Left cardiac atrium (tissue), 4 donors: ENCODE data around the gene MAST3. TPM values are rescaled to one million over a fixed set of nuclear protein-coding genes. Genes with fewer than 3 reads are reported as not detected.

Experiments used
- ATAC-seq, 2 donors: fragments of 200-7000 bp; cut with Tn5 transposase; one replicate each; pipeline ENCODE4 v1.9.1; 2020; ENCODE audit warnings: mild to moderate bottlenecking in 2 of 2, moderate library complexity in 2 of 2
- DNase-seq: peaks from one replicate; pipeline ENCODE4 v3.0.0-alpha.2; 2020
- intact Hi-C, 2 donors: fragments of 100-400 bp; cut with DNase I; formaldehyde crosslinking; loops; one replicate each; pipeline versions ENCODE4 v1.14.1 to v1.15.1; 2022 to 2023
- total RNA-seq, 2 donors: library from RNA; stranded (reverse); fragmentation: NEBNext Ultra II Directional; extraction: Animal tissue kit (Norgen Biotek cat#: 25700); gene quantifications; one replicate each; pipeline ENCODE4 v1.2.1, GENCODE V29; 2021
- donor health status: DM: no; HTN: yes; CAD: no.
- donor health status: DM: no; HTN: yes; CAD: no; lungs with severe emphysema.
- donor health status: DM: yes; HTN: yes; CAD: no.
- donor health status: Dilated cardiomyopathy.

MAST3 gene
- total RNA-seq, 2 donors from 2014 or later, result 5.5 to 7.9 TPM

- intact Hi-C loops, result no loop called here
- no peak for DNase-seq
- no peak for ATAC-seq
These were observed 26.2 kb downstream of the MAST3 start for GRCh38 chr19:18123819-18124218.

GRCh38 chr19:18126097-18126496 is 28.5 kb downstream of the MAST3 start:
- DNase-seq, result no peak
- intact Hi-C loops, result no loop called here
- ATAC-seq, result no peak

DNA sequence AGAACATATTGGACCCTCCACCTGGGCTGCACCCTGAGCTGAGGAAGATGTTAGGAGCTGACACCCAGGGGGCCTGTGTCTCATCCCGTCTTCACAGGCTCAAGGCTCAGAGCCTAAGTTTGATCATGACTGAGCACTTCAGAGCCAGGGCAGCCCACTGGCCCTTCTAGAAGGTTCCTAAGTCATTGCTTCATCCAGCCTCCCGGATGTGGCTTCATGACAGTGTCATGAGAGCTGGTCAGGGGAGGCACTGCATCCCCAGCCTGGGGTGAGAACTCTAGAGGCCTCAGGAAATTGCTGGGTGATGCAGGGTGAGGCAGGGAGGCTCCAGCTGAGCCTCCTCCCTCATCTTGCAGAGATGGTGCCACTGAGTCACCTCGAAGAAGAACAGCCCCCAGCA is 30.5 kb downstream of the MAST3 start:
- ATAC-seq (no peak), DNase-seq (no peak)
- intact Hi-C loops, result no loop called here

DNA sequence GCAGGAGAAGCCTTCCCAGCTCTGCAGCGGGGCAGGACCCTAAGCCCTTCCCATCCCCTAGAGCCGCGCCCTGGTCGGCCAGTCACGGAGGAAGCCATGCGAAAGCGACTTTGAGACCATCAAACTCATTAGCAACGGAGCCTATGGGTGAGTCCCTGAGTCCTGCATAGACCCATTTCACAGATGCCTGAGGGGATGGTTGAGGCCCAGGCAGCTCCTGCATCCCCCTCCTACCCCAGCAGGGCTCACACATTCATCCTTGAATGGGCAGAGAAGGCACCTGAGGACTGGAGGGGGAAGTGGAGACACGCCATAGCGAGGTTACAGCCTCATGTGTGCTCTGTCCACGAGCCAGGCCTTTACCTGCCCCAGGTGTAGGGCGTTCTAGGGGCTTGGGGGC is 31.2 kb downstream of the MAST3 start:
- DNase-seq, result no peak
- no peak for ATAC-seq
- intact Hi-C loops, result no loop called here

DNA sequence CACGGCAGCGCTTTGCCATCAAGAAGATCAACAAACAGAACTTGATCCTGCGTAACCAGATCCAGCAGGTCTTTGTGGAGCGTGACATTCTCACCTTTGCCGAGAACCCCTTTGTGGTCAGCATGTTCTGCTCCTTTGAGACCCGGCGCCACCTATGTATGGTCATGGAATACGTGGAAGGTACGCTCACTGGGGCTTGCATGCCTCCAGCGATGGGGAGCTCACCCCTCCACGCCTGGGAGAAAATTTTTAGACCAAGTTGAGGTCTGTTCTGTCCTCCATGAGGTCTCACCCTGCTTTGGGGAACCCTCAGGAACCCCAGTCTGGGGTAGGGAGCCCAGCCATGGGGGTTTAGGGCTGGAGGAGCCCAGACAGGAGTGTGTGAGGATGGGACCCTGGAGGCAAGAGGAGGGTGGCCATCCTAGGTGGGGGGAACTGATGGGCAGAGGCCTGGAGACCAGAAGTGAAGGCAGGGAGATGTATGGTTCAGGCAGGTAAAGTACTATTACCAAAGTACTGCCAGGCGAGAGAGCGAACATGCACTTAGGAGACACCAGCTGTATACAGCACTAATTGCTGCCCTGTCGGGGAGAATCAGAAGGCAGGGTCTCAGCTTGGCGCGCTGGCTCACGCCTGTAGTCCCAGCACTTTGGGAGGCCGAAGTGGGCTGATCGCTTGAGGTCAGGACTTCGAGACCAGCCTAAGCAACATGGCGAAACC is 33.1 kb downstream of the MAST3 start:
- DNase-seq, result no peak
- ATAC-seq, result no peak
- intact Hi-C loops, result no loop called here

GRCh38 chr19:18131841-18132596 is 34.4 kb downstream of the MAST3 start:
- DNase-seq (no peak), ATAC-seq (no peak)
- intact Hi-C loops, result no loop called here

- intact Hi-C loops, result no loop called here
- no peak for ATAC-seq
These were observed 38.4 kb downstream of the MAST3 start for GRCh38 chr19:18135712-18136584.

DNA sequence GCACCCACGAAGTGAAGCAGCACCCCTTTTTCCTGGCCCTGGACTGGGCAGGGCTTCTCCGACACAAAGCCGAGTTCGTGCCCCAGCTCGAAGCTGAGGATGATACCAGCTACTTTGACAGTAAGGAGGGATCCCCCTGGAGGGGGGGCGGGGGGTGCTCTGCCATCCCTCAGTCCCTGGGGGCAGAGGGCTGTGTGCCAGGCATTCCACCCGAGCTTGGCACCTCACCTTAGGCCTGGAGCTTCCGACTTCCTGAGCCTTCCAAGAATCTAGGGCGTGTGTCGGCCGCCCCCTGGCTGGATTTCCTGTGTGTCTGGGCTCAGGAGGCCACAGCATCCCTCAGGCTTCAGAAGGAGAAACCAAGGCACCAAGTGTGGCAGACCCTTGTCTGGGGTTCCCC is 39.7 kb downstream of the MAST3 start:
- DNase-seq (no peak), ATAC-seq (no peak)
- intact Hi-C loops, result no loop called here

More at GRCh38 chr19:18135712-18136584, 38.4 kb downstream of the MAST3 start:
- no peak for DNase-seq

DNA sequence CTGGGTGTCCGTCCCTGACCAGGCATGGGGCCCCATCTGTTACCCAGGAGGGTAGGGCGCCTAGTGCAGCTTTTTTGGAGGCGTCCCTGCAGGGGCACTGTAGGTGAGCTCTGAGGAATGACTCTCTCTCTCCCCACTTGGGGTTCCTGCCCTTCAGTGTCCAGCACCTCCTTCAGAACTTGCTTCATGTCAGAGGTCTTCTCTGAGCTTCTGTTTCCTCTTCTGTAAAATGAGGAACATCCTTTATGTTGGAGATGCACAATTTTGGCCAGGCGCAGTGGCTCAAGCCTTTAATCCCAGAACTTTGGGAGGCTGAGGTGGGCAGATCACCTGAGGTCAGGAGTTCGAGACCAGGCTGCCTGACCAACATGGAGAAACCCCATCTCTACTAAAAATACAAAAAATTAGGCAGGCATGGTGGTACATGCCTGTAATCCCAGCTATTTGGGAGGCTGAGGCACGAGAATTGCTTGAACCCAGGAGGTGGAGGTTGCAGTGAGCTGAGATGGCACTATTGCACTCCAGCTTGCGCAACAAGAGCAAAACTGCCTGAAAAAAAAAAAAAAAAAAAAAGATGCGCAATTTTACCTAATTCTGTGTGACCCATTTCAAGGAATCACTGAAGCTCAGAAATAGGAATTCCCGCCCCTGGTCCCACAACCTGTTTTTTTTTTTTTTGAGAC is 40.2 kb downstream of the MAST3 start:
- intact Hi-C loops, result no loop called here
- DNase-seq (no peak), ATAC-seq (no peak)

- DNase-seq (no peak), ATAC-seq (no peak)
- intact Hi-C loops, result no loop called here
These were observed 42.9 kb downstream of the MAST3 start for GRCh38 chr19:18140473-18140872.

DNA sequence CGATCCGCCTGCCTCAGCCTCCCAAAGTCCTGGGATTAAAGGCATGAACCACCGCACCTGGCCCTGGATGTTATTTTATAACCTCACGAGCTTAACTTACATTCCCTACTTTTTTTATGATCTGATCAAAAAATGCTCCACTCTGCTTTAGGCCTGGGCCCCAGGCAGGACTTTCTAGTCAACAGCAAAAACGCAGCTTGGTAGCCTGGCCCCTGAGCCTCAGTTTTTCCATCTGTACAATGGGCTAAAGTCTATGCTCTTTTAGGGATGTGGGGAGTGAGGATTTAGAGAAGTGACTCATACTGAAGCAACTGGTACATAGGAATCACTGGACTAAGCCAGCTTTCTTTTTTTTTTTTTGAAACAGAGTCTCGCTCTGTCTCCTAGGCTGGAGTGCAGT is 43.5 kb downstream of the MAST3 start:
- intact Hi-C loops, result no loop called here
- ATAC-seq, result no peak
- no peak for DNase-seq

DNA sequence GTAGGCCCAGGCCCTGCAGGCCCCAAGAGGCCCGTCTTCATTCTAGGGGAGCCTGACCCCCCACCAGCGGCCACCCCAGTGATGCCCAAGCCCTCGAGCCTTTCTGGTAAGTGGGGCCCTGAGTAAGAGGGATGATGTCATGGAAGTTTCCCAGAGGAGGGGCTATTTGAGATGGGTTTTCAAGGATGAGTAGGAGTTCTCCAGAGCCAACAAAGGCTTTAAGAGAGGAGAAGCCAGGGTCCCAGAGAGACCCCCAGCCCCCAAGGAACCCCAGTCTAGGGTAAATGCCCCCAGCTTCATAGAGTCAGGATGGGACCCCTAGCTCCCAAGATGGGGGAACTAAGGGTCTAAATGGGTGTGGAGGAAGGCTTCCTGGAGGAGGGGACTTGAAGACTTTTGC is 46.3 kb downstream of the MAST3 start:
- DNase-seq (no peak), ATAC-seq (no peak)
- intact Hi-C loops, result no loop called here

- no peak for DNase-seq
- ATAC-seq, result no peak
- intact Hi-C loops, result no loop called here
These were observed 46.8 kb downstream of the MAST3 start for GRCh38 chr19:18144361-18144760.

DNA sequence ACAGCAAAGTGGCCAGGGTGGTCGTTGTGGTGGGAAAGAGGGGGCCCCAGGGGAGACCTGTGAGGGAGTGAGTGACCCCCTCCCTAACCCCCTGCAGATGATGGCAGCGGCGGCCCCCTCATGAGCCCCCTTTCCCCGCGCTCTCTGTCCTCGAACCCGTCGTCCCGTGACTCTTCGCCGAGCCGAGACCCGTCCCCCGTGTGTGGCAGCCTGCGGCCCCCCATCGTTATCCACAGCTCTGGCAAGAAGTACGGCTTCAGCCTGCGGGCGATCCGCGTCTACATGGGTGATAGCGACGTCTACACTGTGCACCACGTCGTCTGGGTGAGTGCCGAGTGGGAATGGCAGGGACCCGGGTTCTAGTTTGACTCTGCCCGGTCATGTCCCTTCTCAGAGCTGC is 47.3 kb downstream of the MAST3 start:
- ATAC-seq (no peak), DNase-seq (no peak)

DNA sequence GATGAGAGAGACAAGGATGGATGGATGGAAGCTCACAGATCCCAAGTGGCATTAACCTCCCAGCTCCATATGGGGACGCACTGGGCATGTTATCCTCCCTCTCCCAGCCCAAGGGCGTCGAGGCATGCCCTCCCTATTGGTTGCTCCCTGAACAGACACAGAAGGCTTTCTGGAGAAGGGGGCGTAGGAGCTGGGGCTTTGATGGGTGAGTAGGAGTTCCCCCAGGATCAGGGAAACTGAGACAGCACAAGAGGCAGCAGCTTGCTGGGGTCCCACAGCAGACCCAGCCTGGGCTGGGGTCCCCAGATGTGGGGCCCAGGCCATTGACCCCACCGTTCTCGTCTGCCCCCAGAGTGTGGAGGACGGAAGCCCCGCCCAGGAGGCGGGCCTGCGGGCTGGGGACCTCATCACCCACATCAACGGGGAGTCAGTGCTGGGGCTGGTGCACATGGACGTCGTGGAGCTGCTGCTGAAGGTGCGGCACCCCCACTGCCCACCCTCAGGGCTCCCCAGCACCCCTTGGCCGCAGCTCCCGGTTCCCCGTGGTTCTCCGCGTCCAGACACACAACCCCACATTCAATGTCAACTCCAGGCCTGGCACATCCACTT is 47.9 kb downstream of the MAST3 start:
- intact Hi-C loops, result no loop called here
- DNase-seq (no peak), ATAC-seq (no peak)

More for the DNA sequence above, 47.3 kb downstream of the MAST3 start:
- intact Hi-C loops, result no loop called here

GRCh38 chr19:18147396-18147795 is 49.8 kb downstream of the MAST3 start:
- intact Hi-C loops, result no loop called here
- DNase-seq, result no peak

DNA sequence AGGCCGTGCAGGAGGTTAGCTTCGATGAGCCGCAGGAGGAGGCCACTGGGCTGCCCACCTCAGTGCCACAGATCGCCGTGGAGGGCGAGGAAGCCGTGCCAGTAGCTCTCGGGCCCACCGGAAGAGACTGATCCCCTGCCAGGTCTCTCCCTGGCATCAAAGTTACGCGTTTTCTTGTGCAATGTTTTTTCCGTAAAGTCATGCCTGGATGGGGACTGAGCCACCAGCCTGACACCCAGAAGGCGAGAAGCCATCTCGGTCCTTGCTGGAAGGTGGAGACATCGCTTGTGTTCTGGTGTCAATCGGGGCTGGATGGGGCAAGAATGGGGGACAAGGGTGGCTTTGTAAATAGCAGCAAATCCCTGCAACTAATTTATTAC is 52.0 kb downstream of the MAST3 start:
- ATAC-seq, result no peak
- intact Hi-C loops, result no loop called here

More at GRCh38 chr19:18147396-18147795, 49.8 kb downstream of the MAST3 start:
- no peak for ATAC-seq

GRCh38 chr19:18150776-18151624 is 53.4 kb downstream of the MAST3 start:
- no peak for DNase-seq
- intact Hi-C loops, result loop anchor here in 1 of 2 donors (5.0 kb wide), 1 partner anchor 34 kb away; no protein-coding TSS in a partner anchor
- ATAC-seq, result no peak

More for the DNA sequence above, 52.0 kb downstream of the MAST3 start:
- DNase-seq, result no peak
